CD1c-positive myeloid dendritic cell (primary cell): Measurements from ENCODE around the gene DHX30.
"Not testable (repeated sequence)": the region's sequence is repeated elsewhere in the genome, so short reads cannot be mapped to it uniquely, and the experiment has no call there.

ENCODE experiments used
- DNase-seq: peaks from one replicate; pipeline ENCODE4 v3.0.0-alpha.2; 2016; ENCODE audit errors: extremely low spot score

The DHX30 gene

DNA sequence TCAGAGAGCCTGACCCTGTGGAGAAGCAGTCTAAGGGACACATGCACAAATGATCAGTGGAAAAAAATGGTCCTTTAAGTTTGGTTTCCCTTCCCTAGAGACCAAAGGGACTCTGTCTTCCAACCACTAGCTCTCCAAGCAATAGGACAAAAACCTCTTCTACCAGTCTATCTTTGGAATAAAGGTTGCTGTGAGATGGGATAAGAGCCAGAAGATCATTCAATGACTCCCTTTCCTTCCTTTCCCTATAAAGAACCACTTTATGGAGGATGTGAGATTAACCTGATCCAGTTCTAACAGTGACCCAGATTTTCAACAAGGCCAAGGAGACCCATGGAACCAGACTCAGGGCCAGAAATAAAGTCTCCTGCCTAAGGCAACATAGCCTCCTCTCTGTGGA is 74.8 kb downstream of the DHX30 start:
- no peak for DNase-seq

DNA sequence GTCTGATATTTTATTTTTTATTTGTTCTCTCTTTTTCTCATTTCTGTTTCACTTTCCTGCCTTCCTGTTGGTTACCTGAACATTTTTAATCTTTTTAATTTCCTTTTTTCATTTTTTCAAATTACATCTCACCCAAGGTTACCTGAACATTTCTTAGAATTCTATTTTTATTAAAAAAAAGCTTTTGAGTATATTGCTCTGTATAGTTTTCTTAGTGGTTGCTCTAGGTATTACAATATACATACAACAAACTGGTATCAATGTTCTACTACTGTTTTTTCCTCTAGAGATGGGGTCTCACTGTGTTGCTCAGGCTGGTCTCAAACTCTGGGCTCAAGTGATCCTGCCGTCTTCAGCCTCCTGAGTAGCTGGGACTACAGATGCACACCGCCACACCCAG is 79.4 kb downstream of the DHX30 start:
- DNase-seq, result no peak

DNA sequence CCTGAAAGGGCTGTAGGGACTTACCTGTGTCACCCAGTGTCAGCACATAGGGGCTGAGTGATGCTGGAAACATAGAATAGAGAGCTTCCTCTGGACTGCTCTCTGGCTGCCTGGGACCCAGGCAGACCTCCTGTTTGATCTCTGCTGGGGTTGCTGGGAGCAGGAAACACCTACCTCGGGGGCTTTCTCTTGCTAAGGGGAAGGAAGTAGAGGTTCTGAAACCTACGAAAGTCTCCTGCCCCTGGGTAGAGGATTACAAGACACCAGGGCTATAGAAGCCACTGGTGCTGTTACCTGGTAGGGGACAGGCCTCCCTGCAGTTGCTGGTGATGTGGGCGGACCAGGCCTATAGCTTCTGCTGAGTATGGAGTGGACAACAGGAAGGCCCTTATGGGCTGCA is 81.7 kb downstream of the DHX30 start:
- DNase-seq, result no peak

DNA sequence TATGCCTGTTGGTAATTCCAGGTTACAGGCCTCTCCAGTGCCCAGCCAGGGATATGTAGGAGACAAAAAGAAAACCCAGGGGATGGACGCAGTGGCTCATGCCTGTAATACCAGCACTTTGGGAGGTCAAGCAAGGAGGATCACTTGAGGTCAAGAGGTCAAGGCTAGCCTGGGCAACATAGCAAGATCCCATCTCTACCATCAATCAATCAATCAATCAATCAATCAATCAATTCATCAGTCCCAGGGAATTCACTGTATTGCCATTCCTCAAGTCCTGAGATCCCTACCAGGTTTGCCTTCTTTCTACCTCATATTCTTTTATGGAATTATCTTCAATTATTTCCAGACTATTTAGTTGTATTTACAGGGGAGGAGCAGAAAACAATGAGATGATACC is 82.2 kb downstream of the DHX30 start:
- no peak for DNase-seq

DNA sequence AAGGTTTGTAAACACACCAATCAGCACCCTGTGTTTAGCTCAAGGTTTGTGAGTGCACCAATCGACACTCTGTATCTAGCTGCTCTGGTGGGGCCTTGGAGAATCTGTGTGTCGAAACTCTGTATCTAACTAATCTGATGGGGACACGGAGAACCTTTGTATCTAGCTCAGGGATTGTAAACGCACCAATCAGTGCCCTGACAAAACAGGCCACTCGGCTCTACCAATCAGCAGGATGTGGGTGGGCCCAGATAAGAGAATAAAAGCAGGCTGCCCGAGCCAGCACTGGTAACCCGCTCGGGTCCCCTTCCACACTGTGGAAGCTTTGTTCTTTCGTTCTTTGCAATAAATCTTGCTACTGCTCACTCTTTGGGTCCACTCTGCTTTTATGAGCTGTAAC is 85.1 kb downstream of the DHX30 start:
- not testable (repeated sequence) for DNase-seq

DNA sequence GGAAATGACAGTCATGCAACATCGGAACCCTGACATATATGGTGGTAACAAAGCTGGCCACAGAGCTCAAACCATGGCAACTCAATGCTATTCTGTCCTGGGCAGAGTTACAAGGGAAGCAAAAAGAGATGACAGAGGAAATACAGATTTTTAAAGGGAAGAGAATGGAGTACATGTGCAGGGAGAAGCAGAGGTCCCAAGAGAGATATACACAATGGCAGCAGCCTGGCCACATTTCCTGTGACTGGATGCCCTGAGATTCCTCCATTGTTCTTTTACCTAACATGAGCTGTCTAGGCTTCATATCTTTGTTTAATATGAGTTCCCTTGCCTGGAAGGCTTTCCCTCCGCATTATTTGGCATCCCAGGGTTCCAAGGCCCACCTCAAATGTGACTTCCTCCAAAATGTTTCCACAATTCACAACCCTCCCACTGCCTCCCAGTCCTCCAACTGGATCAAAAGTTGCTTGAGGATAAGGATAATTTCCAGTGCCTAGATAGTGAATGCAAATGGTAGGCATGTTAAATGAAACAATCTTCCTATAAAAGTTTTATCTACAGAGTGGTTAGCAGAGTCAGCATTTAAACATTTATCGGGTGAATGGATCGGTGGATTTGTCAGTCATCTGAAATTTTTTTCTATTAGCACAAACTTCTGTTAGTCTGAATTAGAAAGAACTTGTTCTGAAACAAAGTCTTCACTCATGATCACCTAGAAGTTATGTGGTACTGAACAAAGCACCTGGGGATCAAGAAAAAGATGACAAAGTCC is 86.2 kb downstream of the DHX30 start:
- DNase-seq, result no peak

DNA sequence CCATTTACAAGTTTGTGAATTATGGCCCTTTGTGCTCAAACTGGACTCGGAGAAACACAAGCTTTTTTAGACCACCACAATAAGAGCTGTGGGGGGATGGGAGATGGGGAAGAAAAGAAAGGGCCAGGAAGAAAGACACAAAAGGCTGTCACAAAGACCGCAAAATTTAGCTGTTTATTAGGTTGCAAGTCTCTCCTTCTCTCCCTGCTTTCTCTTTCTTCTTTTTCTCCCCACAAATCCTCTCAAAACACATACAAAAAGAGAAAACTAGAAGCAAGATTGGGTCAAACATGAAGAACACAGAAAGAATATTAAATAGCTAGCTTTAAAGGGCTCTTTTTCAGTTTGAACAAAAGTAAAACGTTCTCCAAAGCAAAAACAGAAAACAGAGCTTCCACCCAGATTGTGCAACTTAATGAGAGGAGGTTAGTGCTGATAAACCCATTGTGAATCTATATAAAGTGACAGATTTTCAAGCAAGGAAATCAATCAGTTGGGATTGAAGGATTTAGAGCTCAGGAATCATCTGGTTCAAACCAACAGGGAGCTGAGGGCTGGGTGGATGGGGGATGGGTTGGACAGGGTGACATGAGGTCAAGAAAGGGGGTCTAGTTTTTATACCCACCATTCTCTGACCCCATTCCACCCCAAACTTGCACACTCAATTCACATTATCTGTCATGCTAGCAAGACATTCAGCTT is 87.3 kb downstream of the DHX30 start:
- no peak for DNase-seq

DNA sequence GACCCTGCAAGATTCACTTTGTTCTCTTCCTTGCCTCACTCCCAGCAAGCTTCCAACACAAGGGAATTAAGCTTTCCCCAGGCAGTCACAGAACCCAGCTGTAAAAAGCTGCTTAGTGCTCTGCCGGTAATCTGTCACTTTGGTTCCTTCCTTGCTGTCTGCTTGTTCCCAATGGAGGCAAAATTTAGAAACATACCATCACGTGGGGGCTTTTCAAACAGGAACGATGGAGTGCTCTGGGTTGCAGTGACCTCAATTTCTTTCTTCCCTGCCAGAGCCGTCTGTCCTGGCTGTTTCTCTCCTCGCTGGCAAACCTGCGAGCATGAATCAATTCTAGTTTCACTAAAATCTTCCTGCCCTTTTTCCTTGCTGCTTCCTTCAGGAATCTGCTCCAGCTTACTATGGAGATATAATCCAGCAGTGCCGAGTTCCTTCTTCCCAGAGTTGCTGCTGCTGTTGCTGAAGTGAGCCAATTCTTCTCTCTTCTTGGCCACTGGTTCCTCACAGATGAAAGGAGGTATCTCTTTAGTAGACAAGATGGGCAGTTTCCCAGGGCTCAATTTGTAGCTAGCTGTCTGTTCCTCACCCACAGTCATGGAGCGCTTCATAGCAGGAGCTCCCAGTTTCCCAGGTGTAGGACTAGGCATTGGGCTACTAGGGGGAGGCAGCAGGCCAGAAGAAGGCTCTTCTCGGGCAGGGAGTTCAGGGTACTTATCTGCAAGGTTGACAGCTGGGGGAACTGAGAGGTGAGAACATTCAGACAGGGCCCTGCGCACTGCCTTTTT is 88.1 kb downstream of the DHX30 start:
- no peak for DNase-seq

DNA sequence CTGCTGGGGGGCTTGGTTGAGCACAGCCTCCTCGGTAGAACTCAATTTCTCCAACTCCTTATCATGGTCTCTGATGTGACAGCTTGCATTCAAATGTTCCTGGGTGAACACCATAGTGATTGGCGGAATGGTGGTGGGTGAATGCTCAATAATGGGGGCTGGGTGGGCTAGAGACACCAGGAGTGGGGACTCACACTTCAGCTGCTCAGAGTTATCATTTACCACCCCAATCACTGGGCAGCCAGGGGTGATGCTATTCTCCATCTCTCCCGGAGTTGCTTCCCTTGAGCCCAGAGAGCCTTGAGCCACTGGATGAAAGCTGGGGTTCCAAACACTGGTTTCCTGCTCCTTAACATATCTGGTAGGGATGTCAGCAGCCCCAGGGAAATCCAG is 88.7 kb downstream of the DHX30 start:
- no peak for DNase-seq

DNA sequence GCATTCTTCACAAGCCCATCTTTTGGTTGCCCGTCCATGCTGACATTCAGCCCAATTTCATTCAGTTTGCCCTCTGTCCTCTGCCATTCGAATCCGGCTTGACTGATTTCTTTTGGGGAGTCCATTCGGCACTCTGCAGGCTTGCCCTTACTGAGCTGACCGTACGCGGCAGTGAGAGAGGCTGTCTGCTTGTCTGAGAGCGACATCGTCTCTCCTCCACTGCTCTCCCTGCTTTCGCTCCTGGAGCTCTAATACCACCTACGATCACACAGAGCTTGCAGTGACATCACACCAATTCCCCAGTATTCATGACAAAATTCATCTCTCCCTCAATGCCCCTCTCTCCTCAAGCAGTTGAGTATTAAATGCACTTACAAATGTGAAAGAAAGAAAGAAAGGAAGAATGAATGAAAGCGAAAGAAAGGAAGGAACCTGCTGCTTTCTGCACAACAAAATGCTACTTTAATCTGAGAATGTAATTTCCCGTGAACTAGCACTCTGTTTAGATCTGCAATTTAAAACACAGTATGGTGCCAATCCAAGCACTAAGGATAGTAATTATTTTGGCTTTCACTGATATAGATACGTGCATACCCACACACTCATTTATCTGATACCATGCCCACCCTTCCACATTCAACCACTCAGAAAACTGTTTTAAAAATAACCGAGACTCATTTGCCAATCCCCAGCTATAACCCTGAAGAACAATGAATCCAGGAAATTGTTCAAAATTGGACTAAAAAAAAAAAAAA is 89.5 kb downstream of the DHX30 start:
- no peak for DNase-seq

DNA sequence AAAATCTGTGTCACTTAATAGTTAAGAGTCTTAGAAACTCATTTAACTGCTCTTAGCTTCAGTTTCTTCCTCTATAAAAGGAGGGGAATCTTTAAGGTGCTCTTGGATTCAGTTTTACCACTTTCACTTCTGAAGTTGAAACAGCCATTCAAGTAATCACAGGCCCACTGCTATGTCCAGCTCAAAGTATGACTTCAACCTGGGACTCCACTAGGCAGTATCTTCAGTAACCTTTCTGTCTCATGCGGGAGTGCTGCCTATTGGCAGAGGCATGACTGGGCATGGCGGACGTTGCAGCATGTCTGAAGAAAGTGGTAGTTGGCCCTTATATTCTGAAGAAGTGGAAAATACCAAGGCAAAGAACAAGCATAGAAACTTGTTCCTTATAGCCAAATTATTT is 92.3 kb downstream of the DHX30 start:
- DNase-seq, result no peak

DNA sequence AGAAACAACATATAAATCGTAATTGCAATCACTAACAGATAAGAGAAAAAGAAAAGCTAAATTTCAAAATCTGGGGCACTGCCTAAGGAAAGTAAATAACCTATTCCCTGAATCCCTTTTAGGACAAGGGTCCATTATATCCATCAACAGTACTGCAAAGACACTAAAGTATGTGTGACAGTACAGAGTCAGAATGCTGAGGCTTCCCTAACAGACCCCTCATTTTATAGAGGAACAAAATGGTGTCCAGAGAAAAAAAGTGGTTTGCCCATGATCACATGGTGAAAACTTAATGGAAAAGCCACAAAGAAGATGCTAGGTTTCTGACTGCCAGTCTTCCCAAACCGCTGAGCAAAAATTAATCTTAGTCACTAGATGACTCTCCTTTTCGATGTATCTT is 93.8 kb downstream of the DHX30 start:
- no peak for DNase-seq

DNA sequence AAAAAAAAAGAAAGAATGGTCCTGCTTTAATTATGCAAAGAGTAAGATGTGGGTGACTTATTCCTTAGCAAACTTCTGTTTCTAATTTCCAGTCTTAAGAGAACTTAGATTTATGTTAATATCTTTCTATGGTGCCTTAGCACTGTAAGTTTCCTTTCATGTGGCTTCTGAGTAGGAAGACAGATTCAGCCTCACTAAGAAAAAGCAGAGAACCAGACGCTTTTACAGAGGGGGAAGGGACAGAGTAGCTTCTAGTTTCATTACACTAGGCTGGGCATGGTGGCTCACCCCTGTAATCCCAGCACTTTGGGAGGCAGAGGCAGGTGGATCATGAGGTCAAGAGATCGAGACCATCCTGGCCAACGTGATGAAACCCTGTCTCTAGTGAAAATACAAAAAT is 95.0 kb downstream of the DHX30 start:
- DNase-seq, result no peak

DNA sequence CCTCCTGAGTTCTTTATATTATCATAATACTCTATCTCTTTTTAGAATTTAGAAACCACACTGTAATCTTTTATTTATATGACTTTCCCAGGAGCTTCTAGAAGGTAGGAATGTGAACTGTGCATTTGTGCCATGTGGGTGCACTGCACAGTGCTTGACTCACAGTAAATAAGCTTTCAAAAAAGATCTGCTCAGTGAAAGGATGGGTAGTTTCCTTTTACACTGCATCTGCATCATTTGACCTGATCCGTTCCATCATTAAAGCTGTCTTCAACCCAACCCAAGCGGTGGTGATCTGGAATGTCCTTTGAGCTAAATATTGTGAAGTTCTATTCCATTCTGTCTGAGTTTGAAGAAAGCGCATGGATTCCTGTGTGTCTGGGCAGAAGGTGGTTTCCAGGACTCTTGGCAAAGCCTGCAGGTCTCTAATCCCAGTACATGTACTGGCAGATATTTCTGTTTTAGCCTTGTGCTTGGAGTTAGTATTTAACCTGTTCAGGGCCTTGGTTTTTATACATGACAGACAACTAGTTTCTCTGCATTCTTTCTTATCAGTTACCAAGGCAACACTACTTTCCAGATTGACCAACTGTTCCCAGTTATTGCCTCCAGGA is 96.7 kb downstream of the DHX30 start:
- no peak for DNase-seq
